Measurements from ENCODE around the gene FAM169A.
"Not testable (repeated sequence)": the region's sequence is repeated elsewhere in the genome, so short reads cannot be mapped to it uniquely, and the experiment has no call there.

The FAM169A gene

DNA sequence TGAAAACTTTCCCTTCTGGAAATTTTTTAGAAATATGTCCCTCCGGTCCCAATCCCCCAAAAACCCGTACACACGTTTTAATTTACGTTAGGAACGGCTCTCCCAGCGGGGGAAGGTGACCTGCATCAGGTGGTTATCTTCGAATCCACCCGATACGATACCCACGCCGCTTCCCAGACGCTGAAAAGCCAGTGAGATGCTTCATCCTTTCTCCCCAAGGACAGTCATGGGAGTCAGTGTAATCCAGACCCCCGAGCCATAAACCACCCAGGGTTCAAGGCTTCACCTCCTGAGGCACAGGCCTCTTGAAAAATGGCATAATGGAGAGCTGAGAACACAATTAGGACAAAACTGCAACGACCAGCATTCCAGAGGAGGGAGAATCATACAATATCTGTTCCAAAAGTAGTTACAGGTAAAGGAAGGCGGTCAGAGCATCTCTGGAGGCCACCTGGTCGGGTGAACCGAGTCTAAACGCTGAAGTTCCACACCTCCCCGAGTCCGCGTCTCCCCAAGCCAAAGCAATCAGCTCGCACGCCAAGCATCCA is 857 bp downstream of the FAM169A start:
- H3K4me3 ChIP-seq (ENCODE audit: low read length), result peak overlapping the region; percentile 57
- DNase-seq (ENCODE audit: low read depth), result peak; percentile 10
- TF ChIP-seq CTCF (IDR thresholded peaks at IDR 0.05; ENCODE audit: insufficient read depth, low read depth, low read length, missing control alignments), result no peak

DNA sequence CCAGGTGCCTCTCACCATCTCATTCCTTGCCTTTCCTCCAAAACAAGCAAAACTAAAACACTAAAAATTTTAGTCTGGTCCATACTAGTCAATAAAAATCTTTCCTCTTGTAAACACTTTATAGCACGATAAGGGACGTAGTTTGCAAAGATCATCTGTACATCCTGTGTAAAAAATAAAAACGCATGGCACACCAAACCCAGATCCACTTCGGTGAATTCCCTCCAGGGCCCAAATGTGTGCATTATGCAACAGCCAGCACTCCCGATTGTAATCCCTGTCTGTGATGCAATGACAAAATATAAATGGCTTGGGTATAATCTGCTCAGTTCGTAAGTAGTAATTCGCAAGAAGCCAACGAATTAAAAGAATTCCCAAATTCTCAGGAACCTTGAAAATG is 1.4 kb downstream of the FAM169A start:
- DNase-seq (ENCODE audit: low read depth), result peak; percentile 68
- peak overlapping the region; percentile 57 for H3K4me3 ChIP-seq (ENCODE audit: low read length)
- TF ChIP-seq CTCF (IDR thresholded peaks at IDR 0.05; ENCODE audit: insufficient read depth, low read depth, low read length, missing control alignments), result no peak

DNA sequence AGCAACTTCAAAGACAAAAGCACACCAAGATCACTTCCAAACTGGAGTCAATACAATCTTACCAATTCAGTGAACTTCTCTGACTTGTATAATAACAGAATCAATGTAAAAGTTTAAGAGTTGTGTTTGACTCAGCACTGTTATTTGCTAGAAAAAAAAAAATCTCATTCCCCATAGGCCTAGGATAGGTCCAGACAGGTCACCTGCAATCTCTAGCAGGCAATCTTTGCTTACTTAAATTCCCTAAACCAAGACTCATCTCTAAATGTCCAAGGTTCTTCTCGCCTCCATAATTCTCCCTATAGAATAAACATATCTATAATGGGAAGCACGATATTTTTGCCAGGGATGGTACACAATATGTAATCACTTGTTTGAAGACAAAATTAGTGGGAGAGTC is 2.5 kb downstream of the FAM169A start:
- H3K4me3 ChIP-seq (ENCODE audit: low read length), result no peak overlapping the region
- TF ChIP-seq CTCF (IDR thresholded peaks at IDR 0.05; ENCODE audit: insufficient read depth, low read depth, low read length, missing control alignments), result no peak
- DNase-seq (ENCODE audit: low read depth), result peak; percentile 58

DNA sequence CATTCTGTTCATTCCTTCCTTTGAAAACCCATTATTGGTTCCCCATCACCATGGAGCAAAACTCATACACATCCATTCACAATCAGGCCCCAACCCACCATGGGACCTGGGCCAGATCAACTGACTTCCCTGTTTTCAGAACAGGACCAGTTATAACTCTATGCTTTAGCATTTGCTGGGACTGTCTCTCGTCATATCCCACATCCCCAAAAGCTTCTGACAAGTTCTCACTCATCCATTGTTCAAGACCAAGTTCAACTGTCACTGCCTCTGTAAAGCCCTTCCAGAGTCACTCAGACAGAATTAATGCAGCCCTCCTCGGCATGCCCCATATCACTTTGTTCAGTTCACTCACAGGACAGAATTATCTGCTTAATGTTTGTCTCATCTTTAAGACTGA is 4.0 kb downstream of the FAM169A start:
- no peak for TF ChIP-seq CTCF (IDR thresholded peaks at IDR 0.05; ENCODE audit: insufficient read depth, low read depth, low read length, missing control alignments)
- H3K4me3 ChIP-seq (ENCODE audit: low read length), result no peak overlapping the region
- no peak for DNase-seq (ENCODE audit: low read depth)

- not testable (repeated sequence) for H3K4me3 ChIP-seq (ENCODE audit: low read length); DNase-seq (ENCODE audit: low read depth)
Observed at GRCh38 chr5:74856975-74857374, 9.2 kb downstream of the FAM169A start.

DNA sequence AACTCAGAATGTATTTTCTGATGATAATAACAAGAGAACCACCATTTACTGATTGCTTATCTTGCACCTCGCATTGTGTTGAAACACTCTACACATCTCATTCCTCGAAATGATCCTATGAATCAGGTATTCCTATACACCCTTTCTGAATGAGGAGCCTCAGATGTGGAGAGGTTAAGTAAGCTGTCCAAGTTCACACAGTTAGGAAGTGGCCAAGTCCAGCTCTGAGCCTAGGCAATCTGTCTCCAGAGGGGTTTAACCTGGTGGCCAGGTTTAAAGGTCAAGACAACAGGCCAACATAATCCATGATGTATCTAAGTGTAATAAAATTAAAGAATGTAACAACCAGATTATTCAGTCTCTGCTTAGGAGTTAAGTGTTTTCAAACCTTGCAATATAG is 12.9 kb downstream of the FAM169A start:
- no peak for DNase-seq (ENCODE audit: low read depth)
- no peak for TF ChIP-seq CTCF (IDR thresholded peaks at IDR 0.05; ENCODE audit: insufficient read depth, low read depth, low read length, missing control alignments)
- no peak overlapping the region for H3K4me3 ChIP-seq (ENCODE audit: low read length)

- peak; percentile 52 for DNase-seq (ENCODE audit: low read depth)
- H3K4me3 ChIP-seq (ENCODE audit: low read length), result no peak overlapping the region
- no peak for TF ChIP-seq CTCF (IDR thresholded peaks at IDR 0.05; ENCODE audit: insufficient read depth, low read depth, low read length, missing control alignments)
Observed at GRCh38 chr5:74851684-74852353, 14.4 kb downstream of the FAM169A start.

All from epithelial cell of esophagus (primary cell).